GM21717 (cell line): ENCODE results near the gene CCDC40.
"Not testable (repeated sequence)": the region's sequence is repeated elsewhere in the genome, so short reads cannot be mapped to it uniquely, and the experiment has no call there.

ENCODE experiments used
- ATAC-seq: cut with Tn5 transposase; IDR thresholded peaks from one replicate; pipeline ENCODE4 v1.9.1; 2021; ENCODE audit warnings: mild to moderate bottlenecking, moderate library complexity; ENCODE audit not compliant: unreplicated experiment

Gene CCDC40

GRCh38 chr17:80035937-80036714, at the start of gene CCDC40:
TSS of gene CCDC40 (plus strand) at chr17:80036642. CDS start at chr17:80036663, 21 bp downstream.
- ATAC-seq: no peak

GRCh38 chr17:79987187-79987934, 49.1 kb upstream of the CCDC40 start:
- ATAC-seq: no peak

GRCh38 chr17:79987935-79988184, 48.6 kb upstream of the CCDC40 start:
- no peak for ATAC-seq

- ATAC-seq: no peak
Measured at GRCh38 chr17:79988185-79988971, 48.1 kb upstream of the CCDC40 start.

- no peak for ATAC-seq
Measured at GRCh38 chr17:79989106-79989835, 47.2 kb upstream of the CCDC40 start.

- ATAC-seq: no peak
Measured at GRCh38 chr17:79990051-79990592, 46.3 kb upstream of the CCDC40 start.

GRCh38 chr17:79990704-79991103, 45.7 kb upstream of the CCDC40 start:
- ATAC-seq: no peak

GRCh38 chr17:79991140-79991923, 45.1 kb upstream of the CCDC40 start:
- no peak for ATAC-seq

- no peak for ATAC-seq
Measured at GRCh38 chr17:79991924-79992648, 44.4 kb upstream of the CCDC40 start.

GRCh38 chr17:79992649-79993389, 43.6 kb upstream of the CCDC40 start:
- ATAC-seq: no peak

GRCh38 chr17:79993390-79994227, 42.8 kb upstream of the CCDC40 start:
- no peak for ATAC-seq

GRCh38 chr17:79994228-79994569, 42.2 kb upstream of the CCDC40 start:
- not testable (repeated sequence) for ATAC-seq

GRCh38 chr17:79994602-79995001, 41.8 kb upstream of the CCDC40 start:
- no peak for ATAC-seq

GRCh38 chr17:79995696-79996095, 40.7 kb upstream of the CCDC40 start:
- ATAC-seq: no peak

- ATAC-seq: no peak
Measured at GRCh38 chr17:79996291-79996690, 40.2 kb upstream of the CCDC40 start.

GRCh38 chr17:79997011-79997660, 39.3 kb upstream of the CCDC40 start:
- no peak for ATAC-seq

GRCh38 chr17:80000136-80000535, 36.3 kb upstream of the CCDC40 start:
- ATAC-seq: no peak
